IMR-90 (cell line): ENCODE measurements around the gene RAPGEF5. TPM values are rescaled to one million over a fixed set of nuclear protein-coding genes. Genes with fewer than 3 reads are reported as not detected.

Experiments used
- ATAC-seq: fragments of 200-7000 bp; cut with Tn5 transposase; 2 replicates; pipeline ENCODE4 v1.9.1; 2020; ENCODE audit warnings: low read depth, mild to moderate bottlenecking, moderate library complexity
- BruUV-seq: library from RNA; stranded (reverse); fragments of 400-500 nt; replicated peaks from 2 replicates; lab custom pipeline; 2021; lab: Mats Ljungman, UMichigan
- CTCF ChIA-PET: fragments of 300-600 bp; formaldehyde crosslinking; extraction: SDS; loops from one replicate; lab custom pipeline; 2021; ENCODE audit warnings: antibody characterized with exemption; lab: Yijun Ruan, JAX
- POLR2A ChIA-PET: fragments of 300-600 bp; sonication (Branson Sonifier 250); formaldehyde crosslinking; loops from one replicate; lab custom pipeline; 2022; ENCODE audit warnings: antibody characterized with exemption; ENCODE audit not compliant: unreplicated experiment; lab: Charles Lee
- DNase-seq: peaks from one replicate; pipeline ENCODE4 v3.0.0; 2013
- H2AFZ ChIP-seq: replicated peaks from 2 replicates; pipeline ENCODE3; 2013; ENCODE audit warnings: low read length, mild to moderate bottlenecking; ENCODE audit not compliant: poor library complexity
- H2AK5ac ChIP-seq: 2 replicates; pipeline ENCODE4 v1.6.1; 2013; ENCODE audit warnings: low read depth, low read length, inconsistent platforms
- H2AK9ac ChIP-seq: replicated peaks from 2 replicates; pipeline ENCODE3; 2013; ENCODE audit warnings: mild to moderate bottlenecking, low read depth, low read length, moderate library complexity; ENCODE audit not compliant: poor library complexity
- H2BK120ac ChIP-seq: 2 replicates; pipeline ENCODE4 v1.6.1; 2013; ENCODE audit warnings: low read depth, low read length, inconsistent platforms
- H2BK15ac ChIP-seq: 3 replicates; pipeline ENCODE4 v1.6.1; 2013; ENCODE audit warnings: low read depth, low read length, inconsistent platforms
- H2BK20ac ChIP-seq: 2 replicates; pipeline ENCODE4 v1.6.1; 2013; ENCODE audit warnings: low read depth, mild to moderate bottlenecking, inconsistent platforms, low read length, moderate library complexity
- H2BK5ac ChIP-seq: 2 replicates; pipeline ENCODE4 v1.6.1; 2013; ENCODE audit warnings: mild to moderate bottlenecking, low read depth, low read length, inconsistent platforms; ENCODE audit not compliant: poor library complexity, severe bottlenecking
- H3K14ac ChIP-seq: replicated peaks from 2 replicates; pipeline ENCODE4 v1.6.1; 2013; ENCODE audit warnings: low read depth, low read length, inconsistent platforms
- H3K18ac ChIP-seq: 2 replicates; pipeline ENCODE4 v1.6.1; 2013; ENCODE audit warnings: low read depth, low read length, control low read depth
- H3K23ac ChIP-seq: 2 replicates; pipeline ENCODE4 v1.6.1; 2013; ENCODE audit warnings: low read depth, low read length, inconsistent platforms
- H3K27ac ChIP-seq: 2 replicates; pipeline ENCODE4 v1.5.1; 2013; ENCODE audit warnings: mild to moderate bottlenecking, control low read depth, low read length; ENCODE audit not compliant: insufficient read depth
- H3K27me3 ChIP-seq: 2 replicates; pipeline ENCODE4 v1.6.1; 2013; ENCODE audit warnings: low read length; ENCODE audit not compliant: control insufficient read depth, insufficient read depth
- H3K36me3 ChIP-seq: 2 replicates; pipeline ENCODE4 v1.6.1; 2013; ENCODE audit warnings: low read length, mixed read lengths; ENCODE audit not compliant: control insufficient read depth, insufficient read depth
- H3K4ac ChIP-seq: 2 replicates; pipeline ENCODE4 v1.6.1; 2013; ENCODE audit warnings: low read depth, low read length, inconsistent platforms
- H3K4me1 ChIP-seq: 2 replicates; pipeline ENCODE4 v1.6.1; 2013; ENCODE audit warnings: low read length, mixed read lengths; ENCODE audit not compliant: control insufficient read depth, insufficient read depth
- H3K4me2 ChIP-seq: 2 replicates; pipeline ENCODE4 v1.6.1; 2013; ENCODE audit warnings: low read depth, mild to moderate bottlenecking, control low read depth, low read length, moderate library complexity
- H3K4me3 ChIP-seq: 2 replicates; pipeline ENCODE4 v1.5.1; 2013; ENCODE audit warnings: low read depth, mild to moderate bottlenecking, control low read depth, low read length, moderate library complexity; ENCODE audit not compliant: insufficient read depth
- H3K56ac ChIP-seq: 2 replicates; pipeline ENCODE4 v1.6.1; 2013; ENCODE audit warnings: low read length, inconsistent platforms; ENCODE audit not compliant: insufficient read depth; ENCODE audit errors: extremely low read depth
- H3K79me1 ChIP-seq, 2 experiments: 2 replicates each; pipeline ENCODE4 v1.6.1; 2013; ENCODE audit warnings: low read length in 2 of 2, inconsistent platforms in 1 of 2, low read depth in 1 of 2
- H3K9ac ChIP-seq: 2 replicates; pipeline ENCODE4 v1.6.1; 2013; ENCODE audit warnings: low read depth, low read length, control low read depth
- H3K9me1 ChIP-seq: 2 replicates; pipeline ENCODE4 v1.6.1; 2013; ENCODE audit warnings: low read length, inconsistent platforms; ENCODE audit not compliant: insufficient read depth
- H3K9me3 ChIP-seq: 2 replicates; pipeline ENCODE4 v1.6.1; 2013; ENCODE audit warnings: low read length; ENCODE audit not compliant: control insufficient read depth, insufficient read depth
- H4K20me1 ChIP-seq: 2 replicates; pipeline ENCODE4 v1.6.1; 2013; ENCODE audit warnings: low read length, inconsistent platforms; ENCODE audit not compliant: insufficient read depth
- H4K5ac ChIP-seq: 2 replicates; pipeline ENCODE4 v1.6.1; 2013; ENCODE audit warnings: mild to moderate bottlenecking, low read depth, low read length, control low read depth
- H4K8ac ChIP-seq, 2 experiments: 2 replicates each; pipeline ENCODE4 v1.6.1; 2013; ENCODE audit warnings: low read depth in 2 of 2, low read length in 2 of 2, control low read depth in 1 of 2, inconsistent platforms in 1 of 2
- H4K91ac ChIP-seq: 2 replicates; pipeline ENCODE4 v1.6.1; 2013; ENCODE audit warnings: low read depth, low read length, inconsistent platforms; ENCODE audit not compliant: insufficient read depth
- BHLHE40 ChIP-seq: fragments of 150-350 bp; IDR thresholded peaks from 2 replicates; pipeline ENCODE4 v1.6.1; 2016; ENCODE audit warnings: mild to moderate bottlenecking, low read depth, low read length
- MAZ ChIP-seq: IDR thresholded peaks from 2 replicates; pipeline ENCODE4 v1.6.1; 2012; ENCODE audit warnings: low read depth, mild to moderate bottlenecking, low read length, improper control_type of control experiment, moderate library complexity, borderline replicate concordance
- WGBS, 2 experiments: methylation state at CpG; one replicate each; pipeline versions ENCODE4 v1.1.5 to v1.1.7; 2013; ENCODE audit warnings: missing lambda C conversion rate in 2 of 2; ENCODE audit not compliant: insufficient read length in 1 of 2; ENCODE audit errors: extremely low coverage in 2 of 2; 5-methylcytosine and 5-hydroxymethylcytosine counted together
- dilution Hi-C: fragments of 300-500 bp; cut with HindIII; formaldehyde crosslinking; loops from one replicate; pipeline ENCODE4 v1.14.3; 2018; ENCODE audit warnings: low sequenced_read_pairs; ENCODE audit not compliant: unreplicated experiment
- in situ Hi-C: fragments of 300-500 bp; cut with MboI; formaldehyde crosslinking; loops from 3 replicates; pipeline ENCODE4 v1.14.3; 2019; ENCODE audit warnings: low sequenced_read_pairs, inconsistent platforms, mixed read lengths
- intact Hi-C: fragments of 100-400 bp; cut with micrococcal nuclease; formaldehyde crosslinking; loops from 2 replicates; pipeline ENCODE4 v1.10.0; 2022
- polyA plus RNA-seq, 3 experiments: library from polyadenylated mRNA; depleted of rRNA; stranded (reverse); fragments of >200 nt; gene quantifications; 2 replicates each; pipeline ENCODE4 v1.2.3, GENCODE V29; 2012; ENCODE audit warnings: low replicate concordance in 1 of 3
- total RNA-seq: library from RNA; depleted of rRNA; stranded (reverse); fragments of >200 nt; gene quantifications from 2 replicates; pipeline ENCODE4 v1.2.3, GENCODE V29; 2012

The RAPGEF5 gene
- total and polyA plus RNA-seq, 2 of the 4 experiments (the other 2 are of a cell fraction) = 0.05 to 0.18 TPM

GRCh38 chr7:22220941-22221340 lies 136.0 kb downstream of the RAPGEF5 start:
- H3K36me3 ChIP-seq = no peaks in the 10 kb centered on the region
- H3K27ac ChIP-seq = no peak overlapping the region
- H3K4me2 ChIP-seq = no peak overlapping the region
- H4K20me1 ChIP-seq = no peaks in the 10 kb centered on the region
- H3K27me3 ChIP-seq = peaks cover 2% of the 10 kb centered on the region; the same call in 1 of the 2 replicates
- H4K91ac ChIP-seq = no peak overlapping the region
- BruUV-seq = no TSS peak
- H2AK9ac ChIP-seq = no peak overlapping the region
- H2BK5ac ChIP-seq = no peak overlapping the region
- H3K79me1 ChIP-seq = no peaks in the 10 kb centered on the region
- ATAC-seq (no peak), DNase-seq (no peak)
- POLR2A ChIA-PET = no interaction called here
- no peaks in the 10 kb centered on the region for H3K9me3 ChIP-seq
- no peak overlapping the region for H3K14ac ChIP-seq
- no peak overlapping the region for H3K9ac ChIP-seq
- no peak overlapping the region for H4K8ac ChIP-seq
- no peak overlapping the region for H2AK5ac ChIP-seq
- no peak for TF ChIP-seq BHLHE40
- TF ChIP-seq MAZ = no peak
- CTCF ChIA-PET = no interaction called here
- no peak overlapping the region for H3K4ac ChIP-seq
- H3K9me1 ChIP-seq = no peaks in the 10 kb centered on the region
- in situ Hi-C loops = no loop called here
- no peak overlapping the region for H2BK120ac ChIP-seq
- H3K4me3 ChIP-seq = no peak overlapping the region
- no CpG with 5 or more reads among the region's 4 CpGs for WGBS, 2 experiments
- dilution Hi-C loops = no loop called here
- H2AFZ ChIP-seq = no peak overlapping the region
- no peaks in the 10 kb centered on the region for H3K4me1 ChIP-seq
- no peak overlapping the region for H3K56ac ChIP-seq
- no peak overlapping the region for H3K18ac ChIP-seq
- H2BK20ac ChIP-seq = no peak overlapping the region
- intact Hi-C loops = loop anchor here (5.0 kb wide), 1 partner anchor 101 kb away; no protein-coding TSS in a partner anchor
- no peak overlapping the region for H4K5ac ChIP-seq
- H2BK15ac ChIP-seq = no peak overlapping the region
- H3K23ac ChIP-seq = no peak overlapping the region
